Fibroblast of skin of left biceps (primary cell): Measurements from ENCODE around the gene LAMP5.

Experiments used
- DNase-seq, 2 experiments: peaks; one replicate each; pipeline ENCODE4 v3.0.0-alpha.2; 2013; ENCODE audit warnings: low read depth in 2 of 2

LAMP5 gene

DNA sequence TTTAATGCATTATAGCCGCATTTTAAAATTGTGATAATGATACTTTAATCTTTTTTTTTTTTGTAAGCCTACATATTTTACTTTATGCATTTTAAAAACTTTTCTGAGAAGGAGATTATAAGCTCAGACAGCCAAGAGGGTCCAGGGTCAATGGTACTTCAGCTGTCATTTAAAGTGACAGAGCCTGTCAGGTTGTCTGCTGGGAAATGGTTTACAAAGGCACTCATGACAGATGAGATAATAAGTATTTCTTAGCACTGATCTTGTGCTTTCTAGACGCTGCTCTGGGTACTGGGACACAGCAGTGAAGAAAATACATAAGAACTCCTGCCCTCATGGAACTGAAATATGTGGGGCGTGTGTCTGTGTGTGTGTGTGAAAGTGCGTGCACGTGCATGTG, 19.6 kb downstream of the LAMP5 start:
- no peak for DNase-seq

DNA sequence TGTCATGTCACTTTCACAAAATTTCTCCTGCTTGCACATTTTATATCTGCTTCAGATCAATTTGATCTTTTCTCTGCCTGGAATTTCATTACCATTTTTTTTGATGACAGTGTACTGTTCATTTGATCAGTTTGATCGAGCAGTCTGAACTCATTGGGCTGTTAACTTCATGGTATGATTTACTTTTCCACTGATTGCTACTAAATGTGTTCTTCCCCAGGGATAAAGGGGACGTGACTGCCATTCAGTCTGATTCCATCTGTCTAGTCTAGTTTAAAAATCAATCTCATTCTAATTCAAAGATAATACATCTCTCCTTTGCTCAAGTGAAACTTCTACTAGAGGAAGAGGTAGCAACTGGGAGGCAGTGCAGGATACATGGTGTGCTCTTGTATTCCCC, 21.1 kb downstream of the LAMP5 start:
- DNase-seq = no peak

DNA sequence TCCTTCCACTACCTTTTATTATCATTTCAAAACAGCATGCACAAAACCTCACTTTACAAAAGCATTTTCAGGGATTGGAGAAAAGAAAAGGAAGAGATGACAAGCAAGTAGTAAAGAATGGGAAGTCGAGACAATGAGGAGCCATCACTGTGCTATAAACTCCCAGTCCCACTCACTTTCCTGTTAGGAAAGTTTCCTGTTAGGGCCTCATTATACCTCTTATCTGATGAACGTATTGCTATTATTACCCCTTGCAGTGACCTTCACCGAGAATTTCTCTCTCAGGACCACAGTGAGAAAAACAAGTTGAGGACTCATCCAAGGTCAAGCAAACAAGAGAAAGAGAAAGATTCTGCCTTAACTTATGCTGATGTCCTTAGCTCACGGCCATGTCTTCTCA, 28.8 kb downstream of the LAMP5 start:
- DNase-seq = no peak

DNA sequence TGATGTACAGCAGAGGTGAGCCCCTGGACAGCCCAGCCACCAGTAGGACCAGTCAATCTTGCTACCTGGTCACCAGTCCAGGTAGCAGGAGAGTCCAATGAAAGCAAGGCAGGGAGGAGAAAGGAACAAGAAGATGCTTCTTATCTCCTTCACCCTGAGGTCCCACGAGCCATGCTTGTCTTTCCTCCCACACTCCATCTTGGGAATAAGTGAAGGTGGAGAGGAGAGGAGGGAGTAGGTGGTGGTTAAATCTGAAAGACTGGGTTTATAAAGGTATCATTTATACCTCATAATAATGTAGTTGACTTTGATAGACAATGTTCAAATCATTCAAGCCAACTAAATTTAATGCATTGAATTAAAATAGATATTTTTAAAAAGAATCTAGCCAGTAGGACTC, 35.9 kb downstream of the LAMP5 start:
- DNase-seq = no peak

DNA sequence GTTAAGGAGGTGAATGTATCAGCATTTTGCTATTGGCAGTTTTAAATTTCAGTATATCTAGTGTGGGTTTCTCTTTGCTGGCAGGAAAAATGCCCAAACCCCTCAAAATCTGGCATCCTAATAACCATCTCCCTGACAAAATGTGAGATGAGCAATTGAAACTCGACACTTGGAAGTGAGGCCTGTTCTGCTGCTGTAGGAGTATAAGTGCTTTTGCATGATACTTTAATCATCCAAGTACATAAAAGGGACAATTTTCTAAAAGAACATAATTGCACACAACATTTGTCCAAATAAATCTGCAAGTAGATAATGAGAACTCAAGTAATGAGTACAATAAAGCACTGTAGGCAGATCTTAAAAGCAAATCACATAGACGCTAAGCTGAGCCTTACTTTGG, 36.5 kb downstream of the LAMP5 start:
- no peak for DNase-seq

DNA sequence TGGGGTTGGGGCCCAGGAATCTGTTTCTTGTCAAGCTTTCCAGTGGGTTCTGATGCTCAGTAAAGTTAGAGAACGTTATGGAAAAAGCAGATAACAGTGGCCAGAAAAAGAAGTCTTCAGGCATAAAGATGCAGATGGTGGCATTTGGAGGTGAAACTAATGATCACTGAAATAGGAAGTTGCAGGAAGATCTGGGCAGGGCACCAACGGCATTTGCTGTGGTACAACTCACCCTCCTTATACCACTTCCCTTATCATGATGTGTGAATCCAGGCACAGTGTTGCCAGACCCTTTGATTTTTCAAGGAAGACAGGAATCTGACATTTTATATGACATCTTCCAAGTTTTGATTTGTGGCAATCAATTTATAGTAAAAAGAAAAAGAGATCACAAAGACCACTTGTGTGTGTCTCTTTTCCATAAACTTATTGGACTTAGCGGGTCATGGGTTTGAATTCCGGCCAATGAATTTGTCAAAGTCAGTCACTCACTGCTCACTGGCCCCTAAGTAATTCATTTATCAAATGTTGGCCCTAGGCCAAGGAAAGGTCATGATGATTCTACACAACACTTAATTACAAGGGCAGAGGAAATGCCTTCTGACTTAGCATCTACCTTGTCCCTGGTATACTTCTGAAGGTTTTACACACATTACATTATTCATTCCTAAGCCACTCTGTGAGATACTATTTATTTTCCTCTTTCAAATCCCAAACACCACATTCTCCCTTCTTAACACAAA, 37.6 kb downstream of the LAMP5 start:
- DNase-seq = no peak

DNA sequence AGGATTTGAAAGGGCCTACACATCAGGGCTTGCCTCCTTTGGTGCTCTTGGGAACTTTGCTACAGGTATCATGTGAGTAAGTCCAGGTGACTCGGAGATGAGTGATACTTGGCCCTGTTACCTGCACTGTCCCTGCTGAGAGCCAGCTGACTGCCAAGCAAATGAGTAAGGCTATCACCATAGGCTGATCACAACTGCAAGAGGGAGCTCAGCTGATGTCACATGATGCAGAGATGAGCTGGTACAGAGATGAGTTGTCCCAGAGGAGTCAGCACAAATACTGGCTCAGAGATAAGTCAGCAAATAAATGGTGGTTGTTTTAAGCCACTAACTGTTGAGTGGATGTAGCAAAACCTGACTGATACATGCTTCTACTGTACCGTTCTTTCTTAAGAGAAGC, 41.4 kb downstream of the LAMP5 start:
- DNase-seq = no peak

DNA sequence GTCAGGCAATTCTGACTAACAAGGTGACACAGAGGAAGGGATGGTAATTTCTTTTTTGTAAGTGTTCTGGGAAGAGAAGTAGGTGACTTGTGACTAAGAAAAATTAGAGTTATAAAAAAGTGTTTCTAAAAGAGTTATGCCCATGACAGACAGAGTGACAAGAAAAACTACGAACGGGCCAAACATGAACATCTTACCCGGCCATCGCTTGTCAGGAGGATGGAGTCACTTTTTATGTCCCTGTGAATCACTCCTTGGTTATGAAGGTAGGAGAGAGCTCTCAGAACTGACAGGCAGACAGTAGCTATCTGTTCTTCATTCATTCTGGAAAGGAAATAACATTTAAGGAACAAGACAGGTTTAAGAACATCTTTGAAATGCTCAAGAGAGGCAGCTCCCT, 43.0 kb downstream of the LAMP5 start:
- DNase-seq = no peak

DNA sequence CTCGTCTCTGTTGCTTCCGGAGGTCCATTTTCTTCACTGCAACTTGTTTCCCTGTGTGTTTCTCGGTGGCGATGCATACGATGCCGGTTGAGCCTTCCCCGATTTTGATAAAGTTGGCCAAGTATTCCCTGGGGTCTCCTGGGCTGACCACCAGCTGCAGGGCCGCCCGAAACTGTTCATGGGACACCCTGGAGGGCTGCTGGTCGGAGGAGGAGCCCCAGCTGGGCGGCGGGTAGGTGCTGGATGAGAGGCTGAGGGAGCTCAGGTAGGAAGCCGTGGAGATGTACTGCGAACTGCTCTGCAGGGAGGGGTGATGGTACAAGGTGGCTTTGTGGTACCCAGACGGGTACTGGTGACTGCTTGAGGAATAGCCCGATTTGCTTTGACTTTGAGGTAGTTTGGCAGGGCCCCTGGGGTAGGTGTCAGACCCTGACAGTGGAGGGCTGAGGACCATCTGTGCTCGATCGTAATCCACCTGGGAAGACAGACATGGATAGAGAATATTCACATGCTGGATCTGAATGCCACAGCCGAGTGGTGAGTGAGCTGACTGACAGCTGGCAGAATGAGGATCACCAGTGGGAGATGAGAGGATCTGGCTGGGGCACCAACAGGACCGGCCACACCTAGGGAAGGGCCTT, 51.6 kb downstream of the LAMP5 start:
- no peak for DNase-seq

DNA sequence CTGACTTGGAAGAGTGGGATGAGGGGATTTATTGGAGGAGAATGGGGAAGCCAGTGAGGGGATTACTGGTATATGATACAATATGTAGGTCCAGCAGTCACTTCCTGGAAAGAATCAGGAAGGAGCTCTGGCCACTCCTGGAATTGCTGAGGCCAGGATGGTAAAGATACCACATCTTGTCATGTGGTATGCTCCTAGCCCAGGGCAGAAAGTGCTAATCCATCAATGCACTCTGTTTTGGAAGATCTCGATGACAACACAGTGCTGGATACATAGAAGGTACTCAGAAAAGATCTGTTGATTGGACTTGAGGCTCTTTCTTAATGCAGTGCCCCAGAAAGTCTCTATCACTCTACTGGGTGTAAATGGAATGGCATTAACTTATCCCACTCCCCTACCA, 52.6 kb downstream of the LAMP5 start:
- no peak for DNase-seq

DNA sequence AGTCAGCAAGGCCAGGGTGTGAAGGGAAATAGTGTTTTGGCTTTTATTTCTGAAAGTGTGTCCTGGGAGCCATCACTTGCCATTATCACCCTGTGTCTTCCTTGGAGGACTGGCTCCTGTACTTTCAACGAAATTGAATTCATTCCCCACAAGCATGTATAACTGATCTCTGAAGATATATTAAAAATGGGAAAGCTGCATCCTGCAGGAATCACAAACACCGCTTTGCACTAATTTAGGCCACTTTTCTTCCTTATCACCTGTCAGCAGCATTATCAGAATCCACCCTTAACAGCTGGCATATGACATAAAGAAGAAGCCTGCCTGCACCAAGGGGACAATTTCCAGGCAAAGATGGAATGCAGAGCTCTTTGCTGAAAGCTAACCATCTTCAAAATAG, 56.2 kb downstream of the LAMP5 start:
- DNase-seq = no peak

DNA sequence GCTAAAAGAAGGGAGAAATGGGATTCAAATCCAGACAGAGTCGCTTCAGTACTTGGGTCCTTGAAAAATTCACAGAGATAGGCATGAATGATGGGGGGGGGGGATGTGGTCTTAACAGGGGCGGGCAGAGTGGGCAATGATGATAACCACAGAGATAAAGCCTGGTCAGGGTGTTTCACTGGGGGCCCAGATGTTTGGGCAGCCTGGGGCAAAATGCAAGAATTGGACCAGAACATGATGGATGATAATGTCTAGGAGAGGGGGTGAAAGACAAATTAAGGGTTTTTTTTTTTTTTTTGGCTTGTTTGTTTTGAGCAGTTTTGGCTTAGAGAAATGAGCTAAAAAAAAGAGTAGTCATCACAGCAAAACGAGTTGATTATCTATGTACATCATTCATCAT, 57.4 kb downstream of the LAMP5 start:
- no peak for DNase-seq

DNA sequence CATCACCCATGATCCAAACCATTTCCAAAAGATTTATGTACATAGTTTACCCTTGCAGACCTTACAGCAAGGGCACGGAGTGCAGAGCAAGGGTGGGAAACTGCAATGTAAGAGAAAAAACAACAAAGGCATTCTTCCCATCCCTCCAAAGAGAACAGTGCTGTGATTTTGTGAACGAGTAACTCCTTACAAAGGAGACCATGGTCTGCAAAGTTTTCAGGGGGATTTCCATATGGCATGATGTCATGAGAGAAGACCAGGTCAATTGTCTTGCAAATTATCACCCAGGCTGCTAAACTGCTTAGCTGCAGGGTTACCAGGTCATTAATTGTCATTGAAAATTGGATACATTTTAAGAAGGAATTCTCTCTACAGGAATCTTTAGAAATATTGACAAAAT, 58.3 kb downstream of the LAMP5 start:
- no peak for DNase-seq

DNA sequence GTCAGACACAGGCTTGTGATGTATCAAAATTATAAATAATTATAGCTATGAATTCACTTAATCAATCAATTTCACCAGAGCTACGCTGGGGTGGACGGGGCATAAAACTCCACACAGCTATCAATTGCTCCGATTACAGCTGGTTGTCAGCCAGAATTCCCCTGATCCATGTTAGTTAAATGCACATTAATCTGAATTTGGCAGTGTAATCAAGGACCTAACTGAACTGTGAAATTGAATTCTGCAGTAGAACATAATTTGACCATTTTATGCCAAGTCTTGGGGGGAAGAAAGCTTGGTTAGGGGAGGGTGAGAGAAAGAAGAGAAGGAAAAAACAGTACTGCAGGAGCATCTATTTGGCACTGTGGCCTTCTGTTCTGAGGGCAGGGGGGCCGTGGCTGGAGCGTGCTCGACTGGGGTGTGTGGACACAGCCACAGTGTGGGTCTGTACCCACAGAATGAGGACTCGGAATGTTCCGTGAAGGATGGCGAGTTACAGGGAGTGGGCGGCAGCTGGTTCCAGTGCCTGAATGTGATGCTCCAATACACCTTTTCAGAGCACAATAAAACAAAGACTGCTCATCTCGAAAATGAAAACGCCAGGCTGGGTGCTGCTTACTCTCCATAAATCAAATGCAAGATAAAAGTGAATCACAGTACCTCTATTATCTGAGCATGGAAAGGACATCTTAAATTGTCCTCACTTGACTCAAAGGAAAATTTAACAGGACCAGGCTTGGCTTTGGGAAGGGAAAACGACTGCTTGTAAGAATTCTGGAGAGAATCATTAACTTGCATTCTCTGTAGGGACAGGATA, 59.2 kb downstream of the LAMP5 start:
- DNase-seq = no peak

DNA sequence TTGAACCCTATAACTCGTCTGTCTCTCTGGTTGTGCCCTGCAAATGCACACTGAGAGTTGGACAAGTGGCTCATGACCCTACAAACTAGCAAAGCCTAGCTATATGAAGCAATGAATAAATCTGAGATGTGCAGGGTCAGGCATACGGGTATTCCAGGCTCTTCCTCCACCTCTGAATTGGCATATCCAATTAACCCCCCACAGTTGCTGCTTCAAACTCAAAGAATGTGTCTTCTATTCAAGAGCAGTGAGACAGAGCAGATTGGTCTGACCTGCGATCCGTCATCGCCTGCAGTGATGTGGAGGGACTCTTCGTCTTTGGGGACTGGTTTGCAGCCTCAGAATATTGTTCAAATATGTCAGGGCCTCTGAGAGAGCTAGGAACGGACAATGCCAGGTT, 59.8 kb downstream of the LAMP5 start:
- DNase-seq = no peak

DNA sequence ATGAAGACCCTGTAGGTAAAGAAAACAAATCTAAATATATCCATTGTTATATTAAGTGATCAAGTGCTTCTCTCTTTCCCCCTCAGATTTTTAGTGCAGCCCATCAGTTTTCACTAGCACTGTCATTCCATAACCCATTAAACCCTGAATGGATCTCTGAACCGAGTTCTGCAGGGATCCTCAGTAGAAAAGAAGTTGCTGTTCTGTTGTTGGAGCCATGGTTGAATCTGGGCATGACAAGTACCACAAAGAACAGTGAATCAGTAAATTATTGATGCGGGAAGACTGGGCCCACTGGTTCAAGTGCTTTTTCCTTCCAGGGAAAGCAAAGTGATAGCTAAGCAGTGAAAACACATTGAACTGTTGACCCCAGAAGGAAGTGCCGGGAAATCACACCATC, 60.4 kb downstream of the LAMP5 start:
- DNase-seq = no peak

DNA sequence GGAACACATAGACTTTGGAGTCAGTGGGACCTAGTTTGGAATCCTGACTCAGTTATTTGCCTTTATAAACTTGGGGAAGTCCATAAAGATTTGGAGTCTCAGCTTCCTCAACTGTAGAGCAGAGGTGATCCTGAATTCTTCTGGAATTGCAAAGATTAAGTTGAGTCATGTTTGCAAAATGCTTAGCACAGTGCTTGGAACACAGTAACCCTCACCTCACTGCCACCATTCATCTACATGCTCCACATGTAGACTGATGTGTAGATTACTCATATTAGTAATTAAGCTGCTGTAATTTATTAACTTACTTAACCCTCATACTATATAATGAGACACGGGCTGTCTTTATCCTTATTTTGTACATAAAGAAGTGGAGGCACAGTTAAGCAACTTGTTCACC, 61.4 kb downstream of the LAMP5 start:
- no peak for DNase-seq

DNA sequence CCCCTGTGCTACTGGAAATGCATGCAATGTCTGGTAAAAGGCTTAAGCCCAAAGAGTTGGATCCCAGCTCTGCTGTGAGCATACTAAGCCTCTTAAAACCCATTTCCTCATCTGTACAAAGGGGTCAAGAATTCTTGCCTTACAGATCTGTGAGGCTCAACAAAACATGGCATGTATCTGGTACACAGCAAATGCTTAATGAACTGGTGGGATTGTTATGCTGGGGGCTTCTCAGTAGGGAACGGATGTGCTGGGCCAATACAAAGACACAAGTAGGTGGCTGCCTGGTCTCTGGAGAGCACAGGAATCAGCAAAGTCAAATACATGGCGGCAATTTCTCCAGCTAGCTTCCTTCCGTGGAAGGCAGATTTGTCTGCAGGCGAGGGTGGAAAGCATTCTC, 62.3 kb downstream of the LAMP5 start:
- no peak for DNase-seq

DNA sequence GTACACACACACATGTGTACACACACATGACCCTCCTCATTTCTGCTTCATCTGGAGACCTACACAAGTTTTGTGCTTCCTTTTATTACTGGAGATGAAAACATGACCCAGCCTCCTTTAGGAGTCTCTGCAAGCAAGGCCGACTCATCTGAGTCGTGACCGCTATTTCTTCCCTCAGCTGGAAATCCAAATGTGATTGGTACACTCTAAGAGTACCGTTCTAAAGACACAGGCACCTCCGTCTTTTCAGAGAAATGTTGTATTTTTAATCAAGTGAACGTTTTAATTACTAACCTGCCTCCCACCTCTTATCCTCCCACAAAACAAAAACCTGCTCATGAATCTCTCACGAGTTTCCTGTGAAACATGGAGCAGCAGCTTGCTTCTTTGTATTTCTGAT, 63.0 kb downstream of the LAMP5 start:
- no peak for DNase-seq

DNA sequence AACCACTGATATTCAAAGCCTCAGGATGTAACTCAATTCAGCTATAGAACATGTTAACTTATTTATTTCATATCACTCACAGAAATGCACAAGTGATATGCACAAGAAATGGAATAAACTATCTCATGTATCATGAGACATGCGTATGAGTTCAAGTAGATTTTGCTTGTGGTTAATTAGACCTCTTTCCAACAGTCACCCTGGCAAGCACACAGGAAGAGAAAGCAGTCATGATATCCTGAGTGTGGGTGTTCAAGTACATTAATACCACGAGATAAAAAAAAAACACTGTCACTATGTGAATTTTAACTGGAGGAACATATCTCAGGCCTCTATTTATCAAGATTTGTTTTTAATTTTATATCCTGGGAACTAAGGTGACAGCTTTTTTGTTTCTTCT, 64.2 kb downstream of the LAMP5 start:
- no peak for DNase-seq
